Loucy (cell line): ENCODE measurements around the gene DNAJB6.

Source experiments
- H2AFZ ChIP-seq: fragments of 200-600 bp; sonication (generic); 2 replicates; pipeline ENCODE4 v1.6.0; 2016; ENCODE audit warnings: antibody characterized with exemption, mild to moderate bottlenecking, low read length, moderate library complexity
- H3F3A ChIP-seq: fragments of 200-600 bp; 2 replicates; pipeline ENCODE4 v1.6.0; 2016; ENCODE audit warnings: antibody characterized with exemption, low read depth, mild to moderate bottlenecking
- H3K27me3 ChIP-seq: fragments of 200-600 bp; sonication (generic); 2 replicates; pipeline ENCODE4 v1.6.1; 2014; ENCODE audit warnings: low read length, mild to moderate bottlenecking; ENCODE audit not compliant: insufficient read depth, poor library complexity, severe bottlenecking
- H3K36me3 ChIP-seq: fragments of 200-600 bp; sonication (generic); 2 replicates; pipeline ENCODE4 v1.6.1; 2016; ENCODE audit warnings: low read length; ENCODE audit not compliant: insufficient read depth
- H3K4me1 ChIP-seq: fragments of 200-600 bp; sonication (generic); 2 replicates; pipeline ENCODE4 v1.5.1; 2014; ENCODE audit warnings: low read length, mild to moderate bottlenecking; ENCODE audit not compliant: insufficient read depth, poor library complexity, severe bottlenecking
- H3K4me2 ChIP-seq: fragments of 200-600 bp; sonication (generic); 2 replicates; pipeline ENCODE4 v1.6.0; 2014; ENCODE audit warnings: antibody characterized with exemption, low read length, low read depth, mild to moderate bottlenecking; ENCODE audit not compliant: poor library complexity, severe bottlenecking
- H3K4me3 ChIP-seq: fragments of 200-600 bp; sonication (generic); 2 replicates; pipeline ENCODE4 v1.5.1; 2014; ENCODE audit warnings: low read length, mild to moderate bottlenecking, mixed read lengths; ENCODE audit not compliant: poor library complexity, severe bottlenecking
- H3K79me2 ChIP-seq: fragments of 200-600 bp; sonication (generic); 2 replicates; pipeline ENCODE4 v1.6.1; 2014; ENCODE audit warnings: low read length; ENCODE audit not compliant: insufficient read depth
- H3K9ac ChIP-seq: fragments of 200-600 bp; sonication (generic); 2 replicates; pipeline ENCODE4 v1.6.0; 2014; ENCODE audit warnings: mild to moderate bottlenecking, low read depth, low read length, moderate library complexity; ENCODE audit not compliant: poor library complexity, severe bottlenecking
- H3K9me2 ChIP-seq: fragments of 200-600 bp; sonication (generic); replicated peaks from 2 replicates; pipeline ENCODE4 v1.6.1; 2016; ENCODE audit warnings: low read depth, low read length, mixed read lengths
- H3K9me3 ChIP-seq: fragments of 200-600 bp; sonication (generic); 2 replicates; pipeline ENCODE4 v1.6.1; 2014; ENCODE audit warnings: mild to moderate bottlenecking, antibody characterized with exemption, low read length, low read depth; ENCODE audit not compliant: insufficient read depth
- H4K20me1 ChIP-seq: fragments of 200-600 bp; sonication (generic); 2 replicates; pipeline ENCODE4 v1.6.0; 2014; ENCODE audit warnings: antibody characterized with exemption, low read length, mild to moderate bottlenecking; ENCODE audit not compliant: insufficient read depth, poor library complexity, severe bottlenecking
- EZH2phosphoT487 ChIP-seq: fragments of 200-600 bp; IDR thresholded peaks from 2 replicates; pipeline ENCODE4 v1.6.1; 2018; ENCODE audit warnings: antibody characterized with exemption, mild to moderate bottlenecking, moderate library complexity, borderline replicate concordance
- TF ChIP-seq, protein P1 (sequence below): fragments of 200-600 bp; sonication (generic); conservative IDR thresholded peaks from 2 replicates; pipeline ENCODE4 v1.5.1; 2014; ENCODE audit warnings: mild to moderate bottlenecking, antibody characterized with exemption, low read length

DNAJB6 gene

DNA sequence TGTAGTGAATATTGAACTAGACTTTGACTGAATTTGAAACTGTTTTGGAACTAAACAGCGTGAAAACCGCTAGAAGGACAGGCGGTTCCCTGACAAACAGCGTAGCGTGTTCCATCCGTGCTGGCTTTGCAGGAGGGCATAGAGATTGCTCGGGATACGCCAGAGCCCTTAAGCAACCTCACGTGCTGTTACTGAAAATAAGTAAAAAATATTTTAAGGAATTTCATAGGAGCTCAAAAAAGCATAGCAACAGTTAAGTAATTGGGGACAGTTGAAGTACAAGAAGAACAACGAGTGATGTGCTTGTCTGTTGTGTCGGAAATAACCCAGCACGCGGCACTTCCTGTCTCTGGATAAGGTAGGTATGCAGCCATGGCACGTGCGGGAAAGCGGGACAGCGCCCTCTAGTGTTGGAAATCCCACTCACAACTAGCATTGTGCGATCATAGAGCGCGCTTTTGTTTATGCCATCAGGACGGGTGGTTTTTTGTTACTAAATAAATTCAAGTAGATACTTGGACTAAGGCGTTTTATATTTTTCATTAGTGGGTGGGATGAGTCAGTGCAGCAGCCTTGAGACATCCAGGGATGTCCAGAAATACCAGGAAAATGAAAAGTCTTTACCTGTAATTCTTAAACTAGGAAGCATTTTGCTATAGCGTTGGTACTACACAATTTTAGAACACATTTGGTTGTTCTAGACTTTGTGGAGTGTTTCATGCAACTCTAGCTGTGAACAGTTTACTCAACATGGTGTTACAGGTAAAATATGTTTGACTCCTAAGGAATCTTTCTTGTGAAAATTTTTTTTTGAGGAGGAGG lies 50.4 kb downstream of the DNAJB6 start:
- no peaks in the 10 kb centered on the region for H3K9me2 ChIP-seq
- H3F3A ChIP-seq, result peaks cover 16% of the 10 kb centered on the region; the same call in 1 of the 2 replicates
- peak overlapping the region; percentile 31 for H3K4me3 ChIP-seq
- no peaks in the 10 kb centered on the region for H3K9me3 ChIP-seq
- H2AFZ ChIP-seq, result no peak overlapping the region
- H3K27me3 ChIP-seq, result no peaks in the 10 kb centered on the region
- H3K36me3 ChIP-seq, result peaks cover 83% of the 10 kb centered on the region
- peaks cover 57% of the 10 kb centered on the region for H3K79me2 ChIP-seq
- peak overlapping the region; percentile 63 for H3K4me2 ChIP-seq
- H3K4me1 ChIP-seq, result peaks cover 36% of the 10 kb centered on the region
- no peak overlapping the region for H3K9ac ChIP-seq
- no peak for TF ChIP-seq EZH2phosphoT487
- TF ChIP-seq, protein P1, sequence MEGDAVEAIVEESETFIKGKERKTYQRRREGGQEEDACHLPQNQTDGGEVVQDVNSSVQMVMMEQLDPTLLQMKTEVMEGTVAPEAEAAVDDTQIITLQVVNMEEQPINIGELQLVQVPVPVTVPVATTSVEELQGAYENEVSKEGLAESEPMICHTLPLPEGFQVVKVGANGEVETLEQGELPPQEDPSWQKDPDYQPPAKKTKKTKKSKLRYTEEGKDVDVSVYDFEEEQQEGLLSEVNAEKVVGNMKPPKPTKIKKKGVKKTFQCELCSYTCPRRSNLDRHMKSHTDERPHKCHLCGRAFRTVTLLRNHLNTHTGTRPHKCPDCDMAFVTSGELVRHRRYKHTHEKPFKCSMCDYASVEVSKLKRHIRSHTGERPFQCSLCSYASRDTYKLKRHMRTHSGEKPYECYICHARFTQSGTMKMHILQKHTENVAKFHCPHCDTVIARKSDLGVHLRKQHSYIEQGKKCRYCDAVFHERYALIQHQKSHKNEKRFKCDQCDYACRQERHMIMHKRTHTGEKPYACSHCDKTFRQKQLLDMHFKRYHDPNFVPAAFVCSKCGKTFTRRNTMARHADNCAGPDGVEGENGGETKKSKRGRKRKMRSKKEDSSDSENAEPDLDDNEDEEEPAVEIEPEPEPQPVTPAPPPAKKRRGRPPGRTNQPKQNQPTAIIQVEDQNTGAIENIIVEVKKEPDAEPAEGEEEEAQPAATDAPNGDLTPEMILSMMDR, result peak; percentile 97
- H4K20me1 ChIP-seq, result peaks cover 70% of the 10 kb centered on the region

DNA sequence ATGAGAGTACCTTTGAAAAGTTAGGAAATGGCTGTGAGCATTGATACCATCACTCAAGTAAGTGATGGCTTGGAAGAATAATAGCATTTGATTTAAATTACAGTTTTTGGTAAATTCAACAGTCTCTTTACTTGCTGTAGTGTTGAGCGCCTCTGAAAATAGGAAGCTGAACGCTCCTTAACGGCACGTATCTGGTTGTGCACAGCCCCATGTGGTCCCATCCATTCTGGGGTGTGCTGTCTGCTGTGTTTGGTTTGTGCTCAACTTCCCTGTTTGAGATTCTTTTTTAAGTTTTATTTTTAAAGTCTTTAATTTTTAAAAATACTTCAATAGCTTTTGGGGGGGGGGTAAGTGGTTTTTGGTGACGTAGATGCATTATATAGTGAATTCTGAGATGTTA lies 51.5 kb downstream of the DNAJB6 start:
- no peak overlapping the region for H2AFZ ChIP-seq
- peaks cover 64% of the 10 kb centered on the region for H4K20me1 ChIP-seq
- H3K4me2 ChIP-seq, result no peak overlapping the region
- no peaks in the 10 kb centered on the region for H3K27me3 ChIP-seq
- TF ChIP-seq, protein P1, result no peak
- no peak for TF ChIP-seq EZH2phosphoT487
- H3K36me3 ChIP-seq, result peaks cover 77% of the 10 kb centered on the region
- no peak overlapping the region for H3K9ac ChIP-seq
- H3F3A ChIP-seq, result peaks cover 16% of the 10 kb centered on the region; the same call in 1 of the 2 replicates
- H3K4me1 ChIP-seq, result peaks cover 36% of the 10 kb centered on the region
- no peaks in the 10 kb centered on the region for H3K9me2 ChIP-seq
- no peak overlapping the region for H3K4me3 ChIP-seq
- H3K9me3 ChIP-seq, result no peaks in the 10 kb centered on the region
- peaks cover 56% of the 10 kb centered on the region for H3K79me2 ChIP-seq

DNA sequence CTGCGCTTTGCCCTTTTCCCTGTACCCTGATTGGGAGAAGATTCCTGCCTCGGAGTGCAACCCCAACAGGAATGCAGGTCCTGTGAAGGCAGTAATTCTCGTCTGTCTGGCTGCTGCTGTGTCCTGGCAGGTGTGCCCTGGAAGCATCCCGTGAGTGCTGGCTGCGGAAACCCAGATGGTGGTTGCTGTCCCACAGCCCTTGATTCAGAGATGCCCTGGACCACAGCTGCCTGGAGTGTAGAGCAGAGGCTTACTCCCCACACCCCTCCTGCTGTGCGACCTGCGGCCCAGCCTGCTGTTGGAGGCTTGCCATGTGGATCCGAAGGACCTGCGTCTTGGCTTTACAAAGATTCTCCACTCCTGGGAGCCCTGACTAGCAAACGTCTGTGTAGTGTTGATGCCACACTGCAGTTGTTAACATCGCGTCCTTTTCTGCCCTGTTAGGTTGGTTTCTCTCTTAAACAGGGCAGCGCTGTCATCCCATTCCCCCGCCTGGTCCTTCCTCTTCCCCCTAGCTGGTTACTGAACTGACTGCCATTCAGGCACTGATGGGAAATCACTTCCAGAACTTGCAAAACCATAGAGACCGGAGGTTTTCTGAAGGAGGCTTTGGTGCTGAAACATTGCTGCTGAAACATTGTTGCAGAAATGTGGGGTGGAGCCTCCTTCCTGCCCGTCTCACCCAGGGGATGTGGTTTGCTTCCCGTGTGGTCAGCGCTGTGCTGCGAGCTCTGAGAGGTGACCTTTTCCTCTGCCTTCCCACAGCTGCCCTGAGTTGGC lies 53.3 kb downstream of the DNAJB6 start:
- H2AFZ ChIP-seq, result no peak overlapping the region
- peaks cover 54% of the 10 kb centered on the region for H4K20me1 ChIP-seq
- H3K4me2 ChIP-seq, result peak overlapping the region; percentile 76
- H3K9me2 ChIP-seq, result no peaks in the 10 kb centered on the region
- peaks cover 72% of the 10 kb centered on the region for H3K79me2 ChIP-seq
- H3K27me3 ChIP-seq, result no peaks in the 10 kb centered on the region
- H3K4me3 ChIP-seq, result peak overlapping the region; percentile 58
- H3F3A ChIP-seq, result peaks cover 16% of the 10 kb centered on the region; the same call in 1 of the 2 replicates
- H3K9me3 ChIP-seq, result no peaks in the 10 kb centered on the region
- H3K9ac ChIP-seq, result peak overlapping the region; percentile 1
- no peak for TF ChIP-seq EZH2phosphoT487
- TF ChIP-seq, protein P1, result no peak
- peaks cover 36% of the 10 kb centered on the region for H3K4me1 ChIP-seq
- peaks cover 67% of the 10 kb centered on the region for H3K36me3 ChIP-seq
